Spinal cord (tissue), 10 donors: ENCODE data around the gene COL16A1. TPM values are rescaled to one million over a fixed set of nuclear protein-coding genes. Genes with fewer than 3 reads are reported as not detected.
A peak's percentile ranks its signal among the peaks of the same experiment; 100 is the strongest.

Experiments used
- DNase-seq, 6 donors: peaks; one replicate each; pipeline versions ENCODE4 v3.0.0 to v3.0.0-alpha.2; 2013 to 2015; ENCODE audit warnings: low spot score in 6 of 6, low read depth in 4 of 6
- H3K27ac ChIP-seq: one replicate; pipeline ENCODE4 v1.5.1; 2013; ENCODE audit warnings: low read depth, low read length, control low read depth
- H3K27me3 ChIP-seq: one replicate; pipeline ENCODE4 v1.6.1; 2013; ENCODE audit warnings: low read length; ENCODE audit not compliant: control insufficient read depth, insufficient read depth
- H3K36me3 ChIP-seq: one replicate; pipeline ENCODE4 v1.6.1; 2013; ENCODE audit warnings: low read length; ENCODE audit not compliant: control insufficient read depth, insufficient read depth
- H3K4me1 ChIP-seq: one replicate; pipeline ENCODE4 v1.6.1; 2013; ENCODE audit warnings: low read length; ENCODE audit not compliant: control insufficient read depth, insufficient read depth
- H3K4me3 ChIP-seq: one replicate; pipeline ENCODE4 v1.5.1; 2013; ENCODE audit warnings: low read depth, low read length, control low read depth
- H3K9me3 ChIP-seq: one replicate; pipeline ENCODE4 v1.6.1; 2013; ENCODE audit warnings: low read length; ENCODE audit not compliant: control insufficient read depth, insufficient read depth
- WGBS: methylation state at CpG from one replicate; pipeline ENCODE4 v1.1.5; 2013; ENCODE audit warnings: missing lambda C conversion rate; ENCODE audit not compliant: insufficient coverage; 5-methylcytosine and 5-hydroxymethylcytosine counted together
- polyA plus RNA-seq, 2 donors: library from polyadenylated mRNA; unstranded; fragments of 120-200 nt; gene quantifications; one replicate each; pipeline ENCODE4 v1.2.1, GENCODE V29; 2013; ENCODE audit not compliant: insufficient read length in 2 of 2
- total RNA-seq, 2 donors: library from RNA; depleted of rRNA in 1 of 2; stranded (reverse); fragments of 120-200 nt in 1 of 2; fragments of >200 nt in 1 of 2; gene quantifications; one replicate each; pipeline versions ENCODE4 v1.2.3 to v1.2.4, GENCODE V29; 2013 to 2014
- donor health status: healthy.

The COL16A1 gene
- total and polyA plus RNA-seq, 4 donors: 60.6 to 178 (median 135) TPM

- H3K9me3 ChIP-seq: no peaks in the 10 kb centered on the region
- 47% methylated on average over 15 of the region's 19 CpGs for WGBS
- no peak overlapping the region for H3K4me3 ChIP-seq
- peaks cover 20% of the 10 kb centered on the region for H3K4me1 ChIP-seq
- H3K27ac ChIP-seq: no peak overlapping the region
- DNase-seq: peak in 2 of 6 donors; percentile 49 to 75
- H3K27me3 ChIP-seq: no peaks in the 10 kb centered on the region
- H3K36me3 ChIP-seq: peaks cover 96% of the 10 kb centered on the region
Measured at GRCh38 chr1:31733389-31734219, 29.8 kb upstream of the COL16A1 start.

- 83% methylated on average over 18 of the region's 18 CpGs for WGBS
- Histone ChIP-seq H3K9me3 (no peaks in the 10 kb centered on the region), H3K4me1 (peaks cover 18% of the 10 kb centered on the region), H3K27ac (no peak overlapping the region), H3K4me3 (no peak overlapping the region), H3K36me3 (peaks cover 96% of the 10 kb centered on the region), H3K27me3 (no peaks in the 10 kb centered on the region)
- no peak for DNase-seq
Measured at GRCh38 chr1:31732751-31733289, 29.0 kb upstream of the COL16A1 start.

GRCh38 chr1:31732343-31732742, 28.5 kb upstream of the COL16A1 start:
- H3K27me3 ChIP-seq: no peaks in the 10 kb centered on the region
- no peak overlapping the region for H3K4me3 ChIP-seq
- peaks cover 96% of the 10 kb centered on the region for H3K36me3 ChIP-seq
- no peak overlapping the region for H3K27ac ChIP-seq
- H3K4me1 ChIP-seq: peaks cover 18% of the 10 kb centered on the region
- DNase-seq: no peak
- WGBS: 84% methylated on average over 6 of the region's 6 CpGs
- H3K9me3 ChIP-seq: no peaks in the 10 kb centered on the region

GRCh38 chr1:31731049-31731565, 27.3 kb upstream of the COL16A1 start:
- no peak for DNase-seq
- peaks cover 21% of the 10 kb centered on the region for H3K4me1 ChIP-seq
- H3K9me3 ChIP-seq: no peaks in the 10 kb centered on the region
- 91% methylated on average over 11 of the region's 12 CpGs for WGBS
- H3K27ac ChIP-seq: no peak overlapping the region
- peaks cover 96% of the 10 kb centered on the region for H3K36me3 ChIP-seq
- no peaks in the 10 kb centered on the region for H3K27me3 ChIP-seq
- no peak overlapping the region for H3K4me3 ChIP-seq

- Histone ChIP-seq H3K27me3 (no peaks in the 10 kb centered on the region), H3K4me1 (peaks cover 28% of the 10 kb centered on the region), H3K27ac (no peak overlapping the region), H3K9me3 (no peaks in the 10 kb centered on the region), H3K4me3 (no peak overlapping the region), H3K36me3 (peaks cover 96% of the 10 kb centered on the region)
- DNase-seq: no peak
- WGBS: 88% methylated on average over 25 of the region's 25 CpGs
Measured at GRCh38 chr1:31730336-31731048, 26.7 kb upstream of the COL16A1 start.

- Histone ChIP-seq H3K27me3 (no peaks in the 10 kb centered on the region), H3K9me3 (no peaks in the 10 kb centered on the region), H3K4me1 (peaks cover 31% of the 10 kb centered on the region), H3K4me3 (no peak overlapping the region), H3K36me3 (peaks cover 86% of the 10 kb centered on the region), H3K27ac (no peak overlapping the region)
- DNase-seq: no peak
- WGBS: 93% methylated on average over 15 of the region's 19 CpGs
Measured at GRCh38 chr1:31727849-31728248, 24.0 kb upstream of the COL16A1 start.

- H3K4me1 ChIP-seq: peaks cover 28% of the 10 kb centered on the region
- H3K9me3 ChIP-seq: no peaks in the 10 kb centered on the region
- no peak overlapping the region for H3K27ac ChIP-seq
- DNase-seq: no peak
- 90% methylated on average over 8 of the region's 14 CpGs for WGBS
- peaks cover 79% of the 10 kb centered on the region for H3K36me3 ChIP-seq
- no peaks in the 10 kb centered on the region for H3K27me3 ChIP-seq
- no peak overlapping the region for H3K4me3 ChIP-seq
Measured at GRCh38 chr1:31727195-31727594, 23.4 kb upstream of the COL16A1 start.

GRCh38 chr1:31726715-31727114, 22.9 kb upstream of the COL16A1 start:
- Histone ChIP-seq H3K27ac (no peak overlapping the region), H3K4me1 (peaks cover 28% of the 10 kb centered on the region), H3K4me3 (no peak overlapping the region), H3K9me3 (no peaks in the 10 kb centered on the region), H3K36me3 (peaks cover 74% of the 10 kb centered on the region), H3K27me3 (no peaks in the 10 kb centered on the region)
- no peak for DNase-seq
- 70% methylated on average over 3 of the region's 4 CpGs for WGBS

- peak in 2 of 6 donors; percentile 34 to 38 for DNase-seq
- Histone ChIP-seq H3K9me3 (no peaks in the 10 kb centered on the region), H3K36me3 (peaks cover 67% of the 10 kb centered on the region), H3K27ac (no peak overlapping the region), H3K27me3 (no peaks in the 10 kb centered on the region), H3K4me3 (no peak overlapping the region), H3K4me1 (peaks cover 28% of the 10 kb centered on the region)
- WGBS: 73% methylated on average over 9 of the region's 12 CpGs
Measured at GRCh38 chr1:31725777-31726535, 22.1 kb upstream of the COL16A1 start.
